Esophagus squamous epithelium (tissue), 4 donors: ENCODE results near the gene ARIH1.

ENCODE experiments used
- CTCF ChIP-seq, 6 experiments: fragments of 450-650 bp in 4 of 6; fragments of 200-600 bp in 2 of 6; sonication (generic) in 2 of 6; IDR thresholded peaks; one replicate each; pipeline ENCODE4 v1.5.1; 2016 to 2019; ENCODE audit warnings: antibody characterized with exemption in 6 of 6, mild to moderate bottlenecking in 4 of 6, moderate library complexity in 4 of 6
- POLR2A ChIP-seq, 4 donors: fragments of 450-650 bp; IDR thresholded peaks; one replicate each; pipeline ENCODE4 v1.6.1; 2017; ENCODE audit warnings: antibody characterized with exemption in 4 of 4, mild to moderate bottlenecking in 4 of 4, moderate library complexity in 3 of 4

- no peak for TF ChIP-seq CTCF (IDR thresholded peaks at IDR 0.05)
- TF ChIP-seq POLR2A (IDR thresholded peaks at IDR 0.05), result no peak
Measured at GRCh38 chr15:72482275-72482674, 8.1 kb downstream of the ARIH1 start.
